ENCODE results near the gene CNR2. TPM values are rescaled to one million over a fixed set of nuclear protein-coding genes. Genes with fewer than 3 reads are reported as not detected.

Gene CNR2
- total and polyA plus RNA-seq, 9 donors: 0.03 to 0.11 (median 0.10) TPM; not detected in 6

DNA sequence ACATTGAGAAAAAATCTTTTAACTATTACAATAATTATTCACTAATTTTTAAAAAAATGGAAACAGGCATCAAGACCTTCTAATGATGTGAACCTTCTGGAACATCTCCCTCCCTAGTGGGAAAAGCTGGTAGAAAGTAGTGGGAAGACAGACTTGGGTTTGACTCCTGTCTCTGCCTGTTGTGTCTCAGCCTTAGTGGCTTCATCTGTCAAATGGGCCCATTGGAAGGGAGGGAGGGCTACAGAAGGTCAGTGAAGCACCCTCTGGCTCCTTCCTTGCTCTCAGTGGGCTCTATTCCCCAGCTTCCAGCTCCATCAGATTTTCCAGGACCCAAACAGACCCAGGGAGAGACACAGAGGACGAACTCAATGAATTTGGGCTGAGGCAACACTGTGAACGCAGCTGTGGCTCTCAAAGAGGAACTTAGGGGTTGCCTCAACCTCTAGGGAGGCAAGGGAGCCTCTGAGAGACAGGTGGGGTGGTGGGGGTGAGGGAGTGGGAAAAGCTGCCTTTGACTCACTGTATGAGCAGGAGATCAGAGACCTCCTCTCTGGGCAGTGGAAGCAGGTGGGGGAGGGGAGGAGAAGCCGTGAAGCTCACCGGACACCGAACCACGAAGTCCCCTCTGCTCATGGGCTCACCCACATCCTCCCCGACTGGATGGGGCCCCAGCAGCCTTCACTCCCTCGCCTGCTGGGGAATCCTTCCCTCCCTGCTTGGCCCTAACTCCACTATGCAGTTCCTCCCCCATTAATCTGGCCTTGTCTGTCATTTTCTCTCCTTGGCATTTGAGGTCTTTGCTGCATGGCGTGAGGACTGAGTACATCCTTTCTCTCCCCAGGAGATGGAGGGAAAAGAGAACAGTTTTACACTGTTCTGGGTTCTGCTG lies 4.5 kb downstream of the CNR2 start:
- TF ChIP-seq EP300 (IDR thresholded peaks at IDR 0.05): no peak
- TF ChIP-seq POLR2A (IDR thresholded peaks at IDR 0.05): no peak
- TF ChIP-seq CTCF (IDR thresholded peaks at IDR 0.05): no peak
- H3K27ac ChIP-seq: no peak overlapping the region
- WGBS, 3 donors: 13 to 16% (median 15%) methylated on average over 9 of the region's 9 CpGs

DNA sequence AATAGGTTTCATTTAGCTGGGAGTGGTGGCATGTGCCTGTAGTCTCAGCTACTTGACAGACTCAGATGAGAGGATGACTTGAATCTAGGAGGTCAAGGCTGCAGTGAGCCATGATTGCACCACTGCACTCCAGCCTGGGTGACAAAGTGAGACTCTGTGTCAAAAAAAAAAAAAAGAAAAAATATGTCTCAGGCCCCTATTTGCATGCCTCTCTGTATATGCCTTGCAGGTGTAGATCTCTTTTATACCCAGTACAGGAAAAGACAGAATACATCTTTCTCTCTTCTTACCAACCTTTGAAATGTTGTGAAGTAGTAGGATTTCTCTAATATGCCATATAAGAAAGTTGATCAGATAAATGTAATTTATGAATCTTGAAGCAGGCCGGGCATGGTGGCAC lies 6.4 kb downstream of the CNR2 start:
- Histone ChIP-seq H3K27me3 (no peaks in the 10 kb centered on the region), H3K9me3 (no peaks in the 10 kb centered on the region), H3K4me3 (no peak overlapping the region), H3K27ac (no peak overlapping the region), H3K4me1 (ENCODE audit: insufficient read depth) (peaks cover 2% of the 10 kb centered on the region), H3K36me3 (no peaks in the 10 kb centered on the region)
- no peak for TF ChIP-seq CTCF (IDR thresholded peaks at IDR 0.05)
- TF ChIP-seq EP300 (IDR thresholded peaks at IDR 0.05): no peak
- no peak for TF ChIP-seq POLR2A (IDR thresholded peaks at IDR 0.05)
- intact Hi-C loops (cut with DNase I): no loop called here
- WGBS, 3 donors: 73 to 93% (median 90%) methylated on average over 1 of the region's 1 CpG
- no peak for DNase-seq

More for the DNA sequence above, 4.5 kb downstream of the CNR2 start:
- Histone ChIP-seq H3K4me1 (ENCODE audit: insufficient read depth) (no peaks in the 10 kb centered on the region), H3K36me3 (no peaks in the 10 kb centered on the region), H3K27me3 (no peaks in the 10 kb centered on the region), H3K4me3 (no peak overlapping the region), H3K9me3 (no peaks in the 10 kb centered on the region)
- intact Hi-C loops (cut with DNase I): no loop called here
- no peak for DNase-seq

DNA sequence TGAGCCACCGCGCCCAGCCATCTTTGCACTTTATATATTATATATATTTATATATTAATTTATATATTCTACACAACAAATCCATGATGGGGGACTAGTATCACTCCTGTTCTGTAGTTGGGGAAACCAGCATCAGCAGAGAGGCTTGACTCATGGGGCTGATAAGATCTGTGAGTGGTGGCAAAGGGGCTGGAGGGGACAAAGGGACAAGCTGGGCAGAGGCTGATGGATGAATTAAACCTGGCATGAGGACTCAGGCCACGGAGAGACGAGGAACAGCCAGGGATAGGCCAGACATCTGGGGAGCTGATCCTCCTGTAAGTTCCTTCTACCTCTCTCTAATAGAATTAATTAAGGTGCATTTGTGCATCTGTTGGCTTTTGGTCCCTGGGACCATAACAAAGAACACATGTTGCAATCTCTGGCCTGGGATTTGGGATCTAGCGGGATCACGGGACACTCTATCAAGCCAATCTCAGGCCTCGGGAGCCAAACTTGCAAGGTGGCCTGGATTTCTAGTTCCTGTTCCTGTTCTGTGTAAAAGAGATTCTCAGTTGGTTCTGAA lies 7.6 kb downstream of the CNR2 start:
- no peak for TF ChIP-seq EP300 (IDR thresholded peaks at IDR 0.05)
- no peak for TF ChIP-seq POLR2A (IDR thresholded peaks at IDR 0.05)
- no peak for TF ChIP-seq CTCF (IDR thresholded peaks at IDR 0.05)
- no peaks in the 10 kb centered on the region for H3K27me3 ChIP-seq

DNA sequence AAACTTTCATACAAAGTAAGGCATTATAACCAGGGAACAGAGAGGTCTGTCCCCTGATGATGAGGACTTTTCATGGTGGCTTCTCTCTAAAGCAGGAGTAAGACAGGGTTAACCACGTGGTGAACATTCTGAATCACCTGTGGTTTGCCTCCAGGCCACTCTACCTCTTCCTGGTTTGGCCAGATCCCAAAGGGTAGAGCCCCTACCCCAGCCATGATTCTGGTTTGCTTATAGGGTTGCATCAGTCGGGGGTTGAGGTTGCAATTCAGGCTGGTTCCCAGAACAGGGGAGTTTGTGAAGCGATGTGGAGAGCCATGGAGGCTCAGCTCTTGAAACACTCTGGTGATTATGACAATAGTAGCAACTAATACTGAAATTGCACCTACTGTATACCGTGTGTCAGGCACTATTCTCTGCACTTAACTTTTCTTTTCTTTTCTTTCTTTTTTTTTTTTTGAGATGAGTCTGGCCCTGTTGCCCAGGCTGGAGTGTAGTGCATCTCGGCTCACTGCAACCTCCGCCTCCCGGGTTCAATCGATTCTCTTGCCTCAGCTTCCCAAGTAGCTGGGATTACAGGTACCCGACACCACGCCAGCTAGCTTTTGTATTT lies 8.3 kb downstream of the CNR2 start:
- Histone ChIP-seq H3K27ac (no peak overlapping the region), H3K9me3 (no peaks in the 10 kb centered on the region), H3K27me3 (no peaks in the 10 kb centered on the region), H3K4me3 (no peak overlapping the region), H3K4me1 (ENCODE audit: insufficient read depth) (peaks cover 2% of the 10 kb centered on the region), H3K36me3 (no peaks in the 10 kb centered on the region)
- intact Hi-C loops (cut with DNase I): no loop called here
- no peak for DNase-seq
- 88 to 89% (median 88%) methylated on average over 10 of the region's 10 CpGs for WGBS, 3 donors
- TF ChIP-seq POLR2A (IDR thresholded peaks at IDR 0.05): no peak
- TF ChIP-seq CTCF (IDR thresholded peaks at IDR 0.05): no peak
- no peak for TF ChIP-seq EP300 (IDR thresholded peaks at IDR 0.05)

More for the DNA sequence above, 7.6 kb downstream of the CNR2 start:
- Histone ChIP-seq H3K36me3 (no peaks in the 10 kb centered on the region), H3K4me1 (ENCODE audit: insufficient read depth) (peaks cover 2% of the 10 kb centered on the region), H3K9me3 (no peaks in the 10 kb centered on the region), H3K27ac (no peak overlapping the region), H3K4me3 (no peak overlapping the region)
- no peak for DNase-seq
- intact Hi-C loops (cut with DNase I): no loop called here
- WGBS, 3 donors: 90 to 91% (median 90%) methylated on average over 7 of the region's 7 CpGs
